LNCaP clone FGC (cell line): ENCODE results near the gene IFT172.

Source experiments
- DNase-seq: peaks from one replicate; pipeline ENCODE4 v3.0.0-alpha.2; 2011; ENCODE audit warnings: low read depth
- H3K4me3 ChIP-seq: 2 replicates; pipeline ENCODE4 v1.5.1; 2011; ENCODE audit warnings: mild to moderate bottlenecking, low read depth, low read length, control low read depth
- TF ChIP-seq, protein P1 (sequence below): IDR thresholded peaks from 2 replicates; pipeline ENCODE4 v1.5.1; 2012; ENCODE audit warnings: mild to moderate bottlenecking; ENCODE audit not compliant: control insufficient read depth, insufficient read depth; ENCODE audit errors: extremely low read depth

Gene IFT172

DNA sequence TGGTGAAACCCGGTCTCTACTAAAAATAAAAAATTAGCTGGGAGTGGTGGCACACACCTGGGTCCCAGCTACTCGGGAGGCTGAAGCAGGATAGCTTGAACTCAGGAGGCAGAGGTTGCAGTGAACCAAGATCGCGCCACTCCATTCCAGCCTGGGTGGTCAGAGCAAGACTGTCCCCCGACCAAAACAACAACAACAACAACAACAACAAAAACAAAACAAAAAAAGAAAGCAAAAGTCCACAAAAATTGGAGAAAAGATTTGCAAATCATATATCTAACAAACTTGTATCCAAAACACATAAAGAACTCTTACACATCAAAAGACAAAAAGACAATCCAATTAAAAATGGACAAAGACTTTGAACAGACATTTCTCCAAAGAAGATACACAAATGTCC is 90.6 kb downstream of the IFT172 start:
- TF ChIP-seq, protein P1, sequence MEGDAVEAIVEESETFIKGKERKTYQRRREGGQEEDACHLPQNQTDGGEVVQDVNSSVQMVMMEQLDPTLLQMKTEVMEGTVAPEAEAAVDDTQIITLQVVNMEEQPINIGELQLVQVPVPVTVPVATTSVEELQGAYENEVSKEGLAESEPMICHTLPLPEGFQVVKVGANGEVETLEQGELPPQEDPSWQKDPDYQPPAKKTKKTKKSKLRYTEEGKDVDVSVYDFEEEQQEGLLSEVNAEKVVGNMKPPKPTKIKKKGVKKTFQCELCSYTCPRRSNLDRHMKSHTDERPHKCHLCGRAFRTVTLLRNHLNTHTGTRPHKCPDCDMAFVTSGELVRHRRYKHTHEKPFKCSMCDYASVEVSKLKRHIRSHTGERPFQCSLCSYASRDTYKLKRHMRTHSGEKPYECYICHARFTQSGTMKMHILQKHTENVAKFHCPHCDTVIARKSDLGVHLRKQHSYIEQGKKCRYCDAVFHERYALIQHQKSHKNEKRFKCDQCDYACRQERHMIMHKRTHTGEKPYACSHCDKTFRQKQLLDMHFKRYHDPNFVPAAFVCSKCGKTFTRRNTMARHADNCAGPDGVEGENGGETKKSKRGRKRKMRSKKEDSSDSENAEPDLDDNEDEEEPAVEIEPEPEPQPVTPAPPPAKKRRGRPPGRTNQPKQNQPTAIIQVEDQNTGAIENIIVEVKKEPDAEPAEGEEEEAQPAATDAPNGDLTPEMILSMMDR = no peak
- H3K4me3 ChIP-seq = no peak overlapping the region
- no peak for DNase-seq
